PC-3 (cell line): ENCODE measurements around the gene ZNF750. TPM values are rescaled to one million over a fixed set of nuclear protein-coding genes. Genes with fewer than 3 reads are reported as not detected.

ENCODE experiments used
- ATAC-seq: fragments of 200-7000 bp; cut with Tn5 transposase; 2 replicates; pipeline ENCODE4 v1.9.1; 2020; ENCODE audit warnings: mild to moderate bottlenecking, moderate library complexity
- BruUV-seq: library from RNA; stranded (reverse); fragments of 400-500 nt; replicated peaks from 2 replicates; lab custom pipeline; 2021; lab: Mats Ljungman, UMichigan
- CTCF ChIA-PET: fragments of 300-600 bp; sonication (Branson Sonifier 250); formaldehyde crosslinking; loops from one replicate; lab custom pipeline; 2022; ENCODE audit warnings: antibody characterized with exemption; lab: Charles Lee
- POLR2A ChIA-PET: fragments of 300-600 bp; sonication (Branson Sonifier 250); formaldehyde crosslinking; loops from one replicate; lab custom pipeline; 2022; ENCODE audit warnings: antibody characterized with exemption; ENCODE audit not compliant: unreplicated experiment; lab: Charles Lee
- DNase-seq: peaks from one replicate; pipeline ENCODE4 v3.0.0-alpha.2; 2015
- H2AFZ ChIP-seq: fragments of 300-600 bp; sonication (generic); 2 replicates; pipeline ENCODE4 v1.6.0; 2016; ENCODE audit warnings: antibody characterized with exemption, low read length
- H3F3A ChIP-seq: fragments of 300-600 bp; sonication (generic); one replicate; pipeline ENCODE4 v1.6.0; 2017; ENCODE audit warnings: antibody characterized with exemption, low read length, control low read depth, mild to moderate bottlenecking; ENCODE audit not compliant: unreplicated experiment
- H3K27ac ChIP-seq: fragments of 300-600 bp; sonication (generic); 2 replicates; pipeline ENCODE4 v1.5.1; 2016; ENCODE audit warnings: mild to moderate bottlenecking, low read length
- H3K27me3 ChIP-seq: fragments of 300-600 bp; sonication (generic); 2 replicates; pipeline ENCODE4 v1.6.1; 2016; ENCODE audit warnings: low read length, mixed read lengths
- H3K36me3 ChIP-seq: fragments of 300-600 bp; sonication (generic); 2 replicates; pipeline ENCODE4 v1.6.1; 2016; ENCODE audit warnings: low read depth, mixed run types, low read length, mixed read lengths
- H3K4me1 ChIP-seq: fragments of 300-600 bp; sonication (generic); 2 replicates; pipeline ENCODE4 v1.5.1; 2016; ENCODE audit warnings: low read length; ENCODE audit not compliant: insufficient read depth
- H3K4me2 ChIP-seq: fragments of 300-600 bp; sonication (generic); 2 replicates; pipeline ENCODE4 v1.6.0; 2016; ENCODE audit warnings: low read length
- H3K4me3 ChIP-seq: fragments of 300-600 bp; sonication (generic); 2 replicates; pipeline ENCODE4 v1.5.1; 2016; ENCODE audit warnings: mild to moderate bottlenecking, low read length, mixed read lengths
- H3K79me2 ChIP-seq: fragments of 300-600 bp; sonication (generic); 2 replicates; pipeline ENCODE4 v1.6.1; 2017; ENCODE audit warnings: low read length, mixed read lengths
- H3K9ac ChIP-seq: fragments of 300-600 bp; sonication (generic); 2 replicates; pipeline ENCODE4 v1.6.0; 2016; ENCODE audit warnings: mild to moderate bottlenecking, low read length
- H3K9me2 ChIP-seq: fragments of 300-600 bp; sonication (generic); replicated peaks from 2 replicates; pipeline ENCODE4 v1.6.1; 2016; ENCODE audit warnings: mixed run types, low read length, mixed read lengths
- H3K9me3 ChIP-seq: fragments of 300-600 bp; sonication (generic); 2 replicates; pipeline ENCODE4 v1.6.1; 2016; ENCODE audit warnings: low read length, mixed read lengths
- H4K20me1 ChIP-seq: fragments of 300-600 bp; sonication (generic); 2 replicates; pipeline ENCODE4 v1.6.1; 2016; ENCODE audit warnings: low read length, mixed read lengths
- EZH2 ChIP-seq: fragments of 300-600 bp; sonication (generic); IDR thresholded peaks from one replicate; pipeline ENCODE4 v1.6.1; 2017; ENCODE audit warnings: antibody characterized with exemption, mild to moderate bottlenecking, low read length; ENCODE audit not compliant: unreplicated experiment
- EZH2phosphoT487 ChIP-seq: fragments of 300-600 bp; sonication (generic); IDR thresholded peaks from 2 replicates; pipeline ENCODE4 v1.6.1; 2018; ENCODE audit warnings: mild to moderate bottlenecking, antibody characterized with exemption, low read length, borderline replicate concordance
- intact Hi-C: fragments of 100-400 bp; cut with micrococcal nuclease; formaldehyde crosslinking; loops from 2 replicates; pipeline ENCODE4 v1.9.0; 2023
- total RNA-seq: library from RNA; depleted of rRNA; stranded (reverse); fragments of >200 nt; gene quantifications from 2 replicates; pipeline ENCODE4 v1.2.3, GENCODE V29; 2014
- TF ChIP-seq, protein P1 (sequence below): fragments of 300-600 bp; sonication (generic); conservative IDR thresholded peaks from 2 replicates; pipeline ENCODE4 v1.5.1; 2017; ENCODE audit warnings: antibody characterized with exemption, low read depth, mild to moderate bottlenecking, low read length

The ZNF750 gene
- total RNA-seq, 1 experiment from 2014 or later: not detected

DNA sequence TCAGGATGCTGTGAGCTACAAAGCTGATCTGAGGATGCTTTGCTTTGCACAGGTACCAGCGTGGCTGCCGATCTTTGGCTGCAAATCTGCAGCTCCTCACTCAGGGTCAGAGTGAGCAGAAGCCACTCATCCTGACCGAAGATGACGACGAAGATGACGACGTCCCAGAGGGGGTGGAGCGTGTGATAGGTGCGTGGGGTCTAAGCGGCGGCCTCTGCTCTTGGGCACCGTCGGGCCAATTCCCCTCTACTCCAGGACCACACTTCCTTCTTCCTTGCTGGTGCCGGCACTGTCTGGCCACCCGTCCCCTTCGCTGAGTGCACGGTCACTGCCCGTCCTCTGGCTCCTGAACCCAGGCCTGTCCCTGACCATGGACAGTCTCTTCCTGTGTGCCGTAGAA is 34.0 kb downstream of the ZNF750 start:
- DNase-seq (no peak), ATAC-seq (no peak)
- no peaks in the 10 kb centered on the region for H3K9me2 ChIP-seq
- H3K4me2 ChIP-seq: no peak overlapping the region
- H3F3A ChIP-seq: no peaks in the 10 kb centered on the region
- intact Hi-C loops: no loop called here
- TF ChIP-seq, protein P1, sequence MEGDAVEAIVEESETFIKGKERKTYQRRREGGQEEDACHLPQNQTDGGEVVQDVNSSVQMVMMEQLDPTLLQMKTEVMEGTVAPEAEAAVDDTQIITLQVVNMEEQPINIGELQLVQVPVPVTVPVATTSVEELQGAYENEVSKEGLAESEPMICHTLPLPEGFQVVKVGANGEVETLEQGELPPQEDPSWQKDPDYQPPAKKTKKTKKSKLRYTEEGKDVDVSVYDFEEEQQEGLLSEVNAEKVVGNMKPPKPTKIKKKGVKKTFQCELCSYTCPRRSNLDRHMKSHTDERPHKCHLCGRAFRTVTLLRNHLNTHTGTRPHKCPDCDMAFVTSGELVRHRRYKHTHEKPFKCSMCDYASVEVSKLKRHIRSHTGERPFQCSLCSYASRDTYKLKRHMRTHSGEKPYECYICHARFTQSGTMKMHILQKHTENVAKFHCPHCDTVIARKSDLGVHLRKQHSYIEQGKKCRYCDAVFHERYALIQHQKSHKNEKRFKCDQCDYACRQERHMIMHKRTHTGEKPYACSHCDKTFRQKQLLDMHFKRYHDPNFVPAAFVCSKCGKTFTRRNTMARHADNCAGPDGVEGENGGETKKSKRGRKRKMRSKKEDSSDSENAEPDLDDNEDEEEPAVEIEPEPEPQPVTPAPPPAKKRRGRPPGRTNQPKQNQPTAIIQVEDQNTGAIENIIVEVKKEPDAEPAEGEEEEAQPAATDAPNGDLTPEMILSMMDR: no peak
- TF ChIP-seq EZH2phosphoT487 (no peak), EZH2 (no peak)
- H4K20me1 ChIP-seq: no peaks in the 10 kb centered on the region
- H3K9me3 ChIP-seq: no peaks in the 10 kb centered on the region
- H3K79me2 ChIP-seq: no peaks in the 10 kb centered on the region
- no peak overlapping the region for H3K9ac ChIP-seq
- ChIA-PET POLR2A (no interaction called here), CTCF (no interaction called here)
- H3K4me1 ChIP-seq: no peaks in the 10 kb centered on the region
- no TSS peak for BruUV-seq
- no peak overlapping the region for H3K27ac ChIP-seq
- H2AFZ ChIP-seq: no peak overlapping the region
- H3K36me3 ChIP-seq: no peaks in the 10 kb centered on the region; the same call in 1 of the 2 replicates
- no peaks in the 10 kb centered on the region for H3K27me3 ChIP-seq
- H3K4me3 ChIP-seq: no peak overlapping the region

DNA sequence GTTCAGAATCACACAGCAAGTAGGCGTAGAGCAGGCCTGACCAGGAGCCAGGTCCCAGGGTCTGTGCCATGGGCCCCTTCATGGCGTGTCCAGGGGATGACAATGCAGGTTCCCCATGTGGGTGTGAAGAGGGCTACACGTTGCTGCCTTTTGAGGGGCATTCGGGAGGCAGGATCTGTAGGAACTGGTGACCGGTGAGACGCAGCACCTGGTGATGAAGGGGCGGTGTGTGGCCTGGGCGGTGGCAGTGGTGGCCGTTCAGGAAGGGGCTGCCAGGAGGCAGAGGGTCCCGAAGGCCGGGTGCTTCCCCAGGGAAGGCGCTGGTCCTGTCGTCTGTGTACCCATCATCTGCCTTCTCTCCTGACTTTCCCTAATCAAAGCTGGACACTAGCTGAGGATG is 34.6 kb downstream of the ZNF750 start:
- H3K9ac ChIP-seq: no peak overlapping the region
- ATAC-seq (no peak), DNase-seq (no peak)
- H3K4me3 ChIP-seq: no peak overlapping the region
- no peak overlapping the region for H3K4me2 ChIP-seq
- H3K36me3 ChIP-seq: no peaks in the 10 kb centered on the region; the same call in 1 of the 2 replicates
- H2AFZ ChIP-seq: no peak overlapping the region
- no peaks in the 10 kb centered on the region for H3K79me2 ChIP-seq
- H3F3A ChIP-seq: no peaks in the 10 kb centered on the region
- ChIA-PET CTCF (no interaction called here), POLR2A (no interaction called here)
- TF ChIP-seq EZH2 (no peak), EZH2phosphoT487 (no peak)
- TF ChIP-seq, protein P1: no peak
- H3K9me2 ChIP-seq: no peaks in the 10 kb centered on the region
- H3K27ac ChIP-seq: no peak overlapping the region
- BruUV-seq: no TSS peak
- no peaks in the 10 kb centered on the region for H3K4me1 ChIP-seq
- intact Hi-C loops: no loop called here
- no peaks in the 10 kb centered on the region for H3K9me3 ChIP-seq
- H3K27me3 ChIP-seq: no peaks in the 10 kb centered on the region
- no peaks in the 10 kb centered on the region for H4K20me1 ChIP-seq

DNA sequence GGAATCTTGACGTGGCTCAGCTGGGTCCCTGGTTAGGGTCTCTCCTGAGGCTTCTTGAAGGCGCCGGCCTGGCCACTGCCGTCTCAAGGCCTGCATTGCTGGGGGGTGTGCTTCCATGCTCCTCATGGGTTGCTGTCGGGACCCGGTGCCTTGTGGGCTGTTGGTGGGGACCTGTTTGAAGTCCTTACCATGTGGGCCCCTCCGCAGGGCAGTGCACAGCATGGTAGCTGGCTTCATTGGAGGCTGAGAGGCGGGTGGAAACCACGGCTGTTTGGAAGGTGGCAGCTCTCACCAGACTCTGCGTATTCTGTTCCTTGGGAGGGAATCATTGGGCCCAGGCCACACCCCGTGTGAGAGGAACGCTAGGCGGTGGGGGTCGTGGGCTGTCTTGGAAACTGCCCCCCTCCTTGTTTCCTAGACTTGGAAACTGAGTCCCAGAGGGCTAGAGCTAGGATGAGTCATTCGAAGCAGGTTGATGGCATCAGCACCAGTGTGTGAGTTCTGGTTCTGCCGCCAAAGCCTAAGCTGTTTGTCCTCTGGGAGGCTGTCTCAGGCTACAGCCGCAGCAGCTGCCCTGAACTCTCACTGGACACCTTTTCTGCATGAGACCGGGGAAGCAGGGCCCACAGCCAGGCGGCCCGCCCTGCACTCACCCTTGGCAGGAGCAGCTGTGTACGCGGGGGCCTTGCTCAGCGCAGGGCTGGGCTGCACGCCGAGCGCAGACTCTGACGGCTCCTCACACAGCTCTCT is 35.2 kb downstream of the ZNF750 start:
- H3K9me2 ChIP-seq: no peaks in the 10 kb centered on the region
- no peak for TF ChIP-seq EZH2phosphoT487
- no peak for TF ChIP-seq EZH2
- TF ChIP-seq, protein P1: no peak
- H3K27me3 ChIP-seq: no peaks in the 10 kb centered on the region
- no peak overlapping the region for H3K4me2 ChIP-seq
- no peaks in the 10 kb centered on the region; the same call in 1 of the 2 replicates for H3K36me3 ChIP-seq
- POLR2A ChIA-PET: no interaction called here
- BruUV-seq: no TSS peak
- H4K20me1 ChIP-seq: no peaks in the 10 kb centered on the region
- H2AFZ ChIP-seq: no peak overlapping the region
- H3K4me1 ChIP-seq: no peaks in the 10 kb centered on the region
- no peaks in the 10 kb centered on the region for H3F3A ChIP-seq
- H3K27ac ChIP-seq: no peak overlapping the region
- CTCF ChIA-PET: interaction anchor here (0.5 kb wide), 1 partner anchor 38 kb away, joined by 6 read pairs; no protein-coding TSS in a partner anchor
- H3K9ac ChIP-seq: no peak overlapping the region
- ATAC-seq: no peak
- intact Hi-C loops: no loop called here
- H3K9me3 ChIP-seq: no peaks in the 10 kb centered on the region
- DNase-seq: no peak
- no peaks in the 10 kb centered on the region for H3K79me2 ChIP-seq
- H3K4me3 ChIP-seq: no peak overlapping the region
